Measurements from ENCODE around the gene PDIA3. TPM values are rescaled to one million over a fixed set of nuclear protein-coding genes. Genes with fewer than 3 reads are reported as not detected.
"Not testable (repeated sequence)": the region's sequence is repeated elsewhere in the genome, so short reads cannot be mapped to it uniquely, and the experiment has no call there.

Gene PDIA3
- total RNA-seq, 1 donor from 2014 or later, result 299 TPM

DNA sequence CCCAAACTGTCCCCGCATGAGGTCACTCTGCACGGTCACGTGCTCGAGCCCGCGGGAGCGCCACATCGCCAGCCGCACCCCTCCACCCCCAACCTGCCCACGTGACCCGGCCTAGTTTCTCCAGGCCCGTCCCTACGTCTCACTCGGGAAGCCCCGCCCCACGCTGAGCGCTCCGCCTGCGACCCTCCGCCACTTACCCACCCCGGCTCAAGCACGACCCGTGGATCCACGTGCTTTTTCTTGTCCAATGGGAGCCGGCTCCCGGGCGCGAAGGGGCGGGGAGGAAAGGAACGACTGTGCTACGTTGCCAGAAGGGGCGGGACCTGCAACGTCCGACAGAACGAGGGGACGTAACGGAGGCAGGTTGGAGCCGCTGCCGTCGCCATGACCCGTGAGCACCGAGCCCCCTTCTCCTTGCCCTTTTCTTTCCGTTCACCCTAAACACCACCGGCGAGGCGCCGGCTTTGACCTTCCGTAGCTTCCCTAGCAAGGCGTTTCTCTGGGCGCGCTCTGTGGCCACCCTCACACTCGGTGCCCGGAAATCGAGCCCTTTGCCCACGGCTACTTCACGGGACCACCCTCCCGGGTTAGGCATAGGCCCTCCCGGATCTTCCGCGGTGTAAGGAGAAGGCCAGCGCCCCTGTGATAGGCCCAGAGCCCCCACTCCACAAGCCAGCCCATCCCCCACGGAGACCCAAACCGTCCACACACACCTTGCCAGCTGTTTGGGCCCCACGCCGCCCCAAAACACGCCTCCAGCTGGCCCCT, 45.9 kb downstream of the PDIA3 start, which contains the start of gene SERF2:
TSS of gene SERF2 (plus strand) at position 328 of the 768 bp plus-strand sequence. CDS start at position 385, 57 bp downstream.
- peak; percentile 99 for DNase-seq (ENCODE audit: low spot score)
- intact Hi-C loops (cut with micrococcal nuclease), result loop anchor here (1.0 kb wide), 5 partner anchors 8 to 635 kb away; partner anchors contain the start of genes CTDSPL2, ELL3, HYPK and MFAP1
- Mint-ChIP-seq H3K27me3 (ENCODE audit: insufficient read depth) (no peaks in the 10 kb centered on the region), H3K36me3 (ENCODE audit: low read depth) (peaks cover 41% of the 10 kb centered on the region), H3K9me3 (no peaks in the 10 kb centered on the region), H3K4me1 (ENCODE audit: low read depth) (peaks cover 43% of the 10 kb centered on the region), H3K4me3 (peak within 1 kb of the TSS; percentile 97), H3K27ac (peak within 1 kb of the TSS; percentile 94)

DNA sequence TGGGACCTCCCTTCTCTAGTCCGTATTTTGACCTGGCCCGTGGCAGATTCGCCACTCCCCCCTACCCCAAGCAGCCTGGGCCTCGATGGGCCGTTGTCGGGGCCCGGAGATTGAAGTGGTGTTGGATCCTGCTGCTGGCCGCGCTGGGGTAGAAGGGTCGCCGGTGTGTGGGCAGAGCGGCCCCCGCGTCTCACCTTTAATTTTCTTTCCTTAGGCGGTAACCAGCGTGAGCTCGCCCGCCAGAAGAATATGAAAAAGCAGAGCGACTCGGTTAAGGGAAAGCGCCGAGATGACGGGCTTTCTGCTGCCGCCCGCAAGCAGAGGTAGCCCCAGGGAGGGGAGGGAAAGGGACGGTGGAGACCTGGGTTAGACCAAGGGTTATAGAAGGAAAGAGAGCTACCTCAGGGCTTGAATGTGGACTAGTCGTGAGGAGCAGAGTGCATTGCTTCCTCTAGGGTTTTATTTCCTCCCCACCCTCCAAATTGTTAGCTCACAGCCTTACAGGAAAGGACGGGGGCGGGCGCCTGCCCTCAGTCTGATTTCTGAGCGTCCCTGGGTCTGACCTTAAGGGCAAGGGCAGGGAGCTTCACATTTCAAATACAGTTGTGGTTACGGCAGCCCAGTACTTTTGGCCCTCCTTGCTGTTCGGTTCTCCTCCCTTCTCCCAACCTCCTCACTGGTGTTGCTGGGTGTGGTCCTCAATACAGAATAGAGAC, 46.7 kb downstream of the PDIA3 start:
- peak; percentile 23 for DNase-seq (ENCODE audit: low spot score)
- peaks cover 41% of the 10 kb centered on the region for H3K36me3 Mint-ChIP-seq (ENCODE audit: low read depth)
- H3K4me3 Mint-ChIP-seq, result peak overlapping the region; percentile 97
- no peaks in the 10 kb centered on the region for H3K9me3 Mint-ChIP-seq
- no peaks in the 10 kb centered on the region for H3K27me3 Mint-ChIP-seq (ENCODE audit: insufficient read depth)
- intact Hi-C loops (cut with micrococcal nuclease), result loop anchor here (1.0 kb wide), 5 partner anchors 7 to 634 kb away; partner anchors contain the start of genes CTDSPL2, ELL3, HYPK and MFAP1
- H3K4me1 Mint-ChIP-seq (ENCODE audit: low read depth), result peaks cover 47% of the 10 kb centered on the region
- peak overlapping the region; percentile 94 for H3K27ac Mint-ChIP-seq

DNA sequence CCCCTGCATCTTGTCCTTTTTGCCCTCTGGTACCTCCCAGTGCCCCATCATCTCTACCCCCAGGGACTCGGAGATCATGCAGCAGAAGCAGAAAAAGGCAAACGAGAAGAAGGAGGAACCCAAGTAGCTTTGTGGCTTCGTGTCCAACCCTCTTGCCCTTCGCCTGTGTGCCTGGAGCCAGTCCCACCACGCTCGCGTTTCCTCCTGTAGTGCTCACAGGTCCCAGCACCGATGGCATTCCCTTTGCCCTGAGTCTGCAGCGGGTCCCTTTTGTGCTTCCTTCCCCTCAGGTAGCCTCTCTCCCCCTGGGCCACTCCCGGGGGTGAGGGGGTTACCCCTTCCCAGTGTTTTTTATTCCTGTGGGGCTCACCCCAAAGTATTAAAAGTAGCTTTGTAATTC, 47.4 kb downstream of the PDIA3 start:
- peak overlapping the region; percentile 94 for H3K27ac Mint-ChIP-seq
- DNase-seq (ENCODE audit: low spot score), result no peak
- intact Hi-C loops (cut with micrococcal nuclease), result no loop called here
- H3K9me3 Mint-ChIP-seq, result no peaks in the 10 kb centered on the region
- no peaks in the 10 kb centered on the region for H3K27me3 Mint-ChIP-seq (ENCODE audit: insufficient read depth)
- H3K36me3 Mint-ChIP-seq (ENCODE audit: low read depth), result peaks cover 46% of the 10 kb centered on the region
- peak overlapping the region; percentile 97 for H3K4me3 Mint-ChIP-seq
- peaks cover 54% of the 10 kb centered on the region for H3K4me1 Mint-ChIP-seq (ENCODE audit: low read depth)

DNA sequence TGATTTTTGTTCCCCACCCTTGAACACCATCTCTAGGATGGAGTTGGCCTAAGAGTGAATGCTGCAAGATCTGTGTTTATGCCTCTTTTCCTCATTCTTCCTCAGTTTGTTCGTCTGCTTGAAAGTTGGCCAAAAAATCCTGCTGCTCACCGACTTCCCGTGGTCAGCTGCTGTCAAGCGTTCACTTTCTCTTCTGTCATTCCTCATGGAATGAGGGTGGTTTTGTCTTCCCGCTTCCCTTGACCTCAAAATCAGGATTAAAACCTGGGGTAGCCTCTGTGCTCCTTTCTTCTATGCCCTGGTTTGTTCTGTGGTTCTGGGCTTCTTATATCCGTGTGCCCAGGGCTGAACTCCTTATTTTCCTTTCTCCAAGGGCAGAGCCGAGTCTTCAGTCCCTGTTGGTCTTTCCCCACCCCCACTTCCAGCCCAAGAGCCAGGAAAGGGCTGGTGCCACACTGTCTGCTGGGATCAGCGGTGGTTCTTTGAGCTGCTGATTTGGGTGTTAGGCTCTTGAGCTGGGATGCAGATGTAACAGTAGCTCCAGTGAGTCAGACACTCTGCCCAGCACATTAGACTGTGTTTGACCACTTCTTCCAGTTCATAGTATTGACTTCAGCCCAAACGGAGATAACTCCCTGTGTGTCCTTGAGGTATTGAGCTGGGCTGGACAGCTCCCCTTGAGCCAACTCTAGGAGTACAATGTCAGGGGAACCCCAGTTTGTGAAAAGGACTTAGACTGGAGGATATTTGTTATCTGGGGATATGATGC, 48.2 kb downstream of the PDIA3 start:
- peak overlapping the region; percentile 97 for H3K4me3 Mint-ChIP-seq
- peaks cover 62% of the 10 kb centered on the region for H3K4me1 Mint-ChIP-seq (ENCODE audit: low read depth)
- intact Hi-C loops (cut with micrococcal nuclease), result no loop called here
- no peaks in the 10 kb centered on the region for H3K27me3 Mint-ChIP-seq (ENCODE audit: insufficient read depth)
- H3K36me3 Mint-ChIP-seq (ENCODE audit: low read depth), result peaks cover 53% of the 10 kb centered on the region
- peak overlapping the region; percentile 52 for H3K27ac Mint-ChIP-seq
- no peaks in the 10 kb centered on the region for H3K9me3 Mint-ChIP-seq
- DNase-seq (ENCODE audit: low spot score), result no peak

DNA sequence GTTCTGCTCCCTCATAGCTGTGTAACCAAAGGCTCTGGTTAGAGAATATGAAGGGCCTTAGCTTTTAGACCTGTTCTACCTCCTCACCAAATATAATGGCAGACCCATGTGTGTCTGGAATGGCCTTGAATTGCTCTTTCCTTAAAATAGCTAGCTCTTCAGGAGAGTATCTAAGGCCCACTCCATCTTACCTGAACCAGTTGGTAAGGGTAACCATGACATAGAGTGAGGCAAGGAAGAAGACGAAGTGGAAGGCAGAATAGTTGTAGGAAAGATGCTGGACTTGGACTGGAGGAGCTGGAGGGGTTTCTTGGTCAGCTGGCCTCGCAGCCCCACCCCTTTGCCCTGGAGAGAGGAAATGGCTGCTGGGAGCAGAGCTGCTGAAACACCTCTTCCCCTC, 49.0 kb downstream of the PDIA3 start:
- H3K36me3 Mint-ChIP-seq (ENCODE audit: low read depth), result peaks cover 61% of the 10 kb centered on the region
- H3K27me3 Mint-ChIP-seq (ENCODE audit: insufficient read depth), result no peaks in the 10 kb centered on the region

DNA sequence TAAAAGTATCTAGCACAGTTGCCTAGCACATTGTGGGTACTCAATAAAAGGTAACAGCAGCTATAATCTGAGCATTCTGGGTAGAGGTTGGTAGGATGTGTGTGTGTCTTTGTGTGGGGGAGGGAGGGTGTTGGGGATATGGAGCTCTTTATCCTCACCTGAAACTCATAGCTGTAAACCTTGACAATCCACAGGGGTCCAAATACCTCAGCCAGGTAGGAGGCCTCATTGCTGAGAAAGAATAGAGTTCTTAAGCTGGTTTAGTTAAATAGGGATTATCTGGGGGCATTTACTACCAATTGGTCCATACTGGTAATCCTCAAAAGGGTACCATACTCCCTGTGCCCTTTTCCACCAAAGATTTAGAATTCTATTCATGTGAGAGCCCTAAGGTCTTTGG, 49.8 kb downstream of the PDIA3 start:
- DNase-seq (ENCODE audit: low spot score), result no peak
- Mint-ChIP-seq H3K9me3 (no peaks in the 10 kb centered on the region), H3K27ac (no peak overlapping the region), H3K27me3 (ENCODE audit: insufficient read depth) (no peaks in the 10 kb centered on the region), H3K4me1 (ENCODE audit: low read depth) (peaks cover 74% of the 10 kb centered on the region), H3K36me3 (ENCODE audit: low read depth) (peaks cover 67% of the 10 kb centered on the region), H3K4me3 (no peak overlapping the region)
- intact Hi-C loops (cut with micrococcal nuclease), result no loop called here

More for the DNA sequence above, 49.0 kb downstream of the PDIA3 start:
- no peak for DNase-seq (ENCODE audit: low spot score)
- peak overlapping the region; percentile 18 for H3K27ac Mint-ChIP-seq
- intact Hi-C loops (cut with micrococcal nuclease), result no loop called here
- H3K9me3 Mint-ChIP-seq, result no peaks in the 10 kb centered on the region
- H3K4me3 Mint-ChIP-seq, result peak overlapping the region; percentile 97
- H3K4me1 Mint-ChIP-seq (ENCODE audit: low read depth), result peaks cover 70% of the 10 kb centered on the region

DNA sequence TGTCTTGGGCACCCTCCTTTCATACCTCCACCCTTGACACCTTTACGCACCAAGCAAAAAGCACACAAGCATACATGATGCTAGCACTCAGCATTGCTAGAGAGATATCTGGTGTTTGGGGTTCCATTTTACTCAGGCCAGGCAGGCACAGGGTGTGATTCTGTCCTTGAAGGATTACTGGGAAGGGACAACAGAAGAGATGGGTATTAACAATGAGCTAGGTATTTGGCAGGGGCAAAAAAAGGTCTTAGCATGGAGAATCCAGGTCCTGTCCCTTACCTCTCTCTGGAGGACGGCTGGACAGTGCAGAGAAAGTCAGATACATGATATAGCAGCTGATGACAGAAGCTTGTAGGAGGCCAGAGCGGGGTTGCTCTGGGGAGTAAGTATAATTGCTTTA, 50.3 kb downstream of the PDIA3 start:
- H3K9me3 Mint-ChIP-seq, result no peaks in the 10 kb centered on the region
- H3K27ac Mint-ChIP-seq, result peak overlapping the region; percentile 40
- H3K36me3 Mint-ChIP-seq (ENCODE audit: low read depth), result peaks cover 73% of the 10 kb centered on the region
- no peaks in the 10 kb centered on the region for H3K27me3 Mint-ChIP-seq (ENCODE audit: insufficient read depth)
- intact Hi-C loops (cut with micrococcal nuclease), result no loop called here
- H3K4me1 Mint-ChIP-seq (ENCODE audit: low read depth), result peaks cover 77% of the 10 kb centered on the region
- H3K4me3 Mint-ChIP-seq, result no peak overlapping the region
- DNase-seq (ENCODE audit: low spot score), result no peak

DNA sequence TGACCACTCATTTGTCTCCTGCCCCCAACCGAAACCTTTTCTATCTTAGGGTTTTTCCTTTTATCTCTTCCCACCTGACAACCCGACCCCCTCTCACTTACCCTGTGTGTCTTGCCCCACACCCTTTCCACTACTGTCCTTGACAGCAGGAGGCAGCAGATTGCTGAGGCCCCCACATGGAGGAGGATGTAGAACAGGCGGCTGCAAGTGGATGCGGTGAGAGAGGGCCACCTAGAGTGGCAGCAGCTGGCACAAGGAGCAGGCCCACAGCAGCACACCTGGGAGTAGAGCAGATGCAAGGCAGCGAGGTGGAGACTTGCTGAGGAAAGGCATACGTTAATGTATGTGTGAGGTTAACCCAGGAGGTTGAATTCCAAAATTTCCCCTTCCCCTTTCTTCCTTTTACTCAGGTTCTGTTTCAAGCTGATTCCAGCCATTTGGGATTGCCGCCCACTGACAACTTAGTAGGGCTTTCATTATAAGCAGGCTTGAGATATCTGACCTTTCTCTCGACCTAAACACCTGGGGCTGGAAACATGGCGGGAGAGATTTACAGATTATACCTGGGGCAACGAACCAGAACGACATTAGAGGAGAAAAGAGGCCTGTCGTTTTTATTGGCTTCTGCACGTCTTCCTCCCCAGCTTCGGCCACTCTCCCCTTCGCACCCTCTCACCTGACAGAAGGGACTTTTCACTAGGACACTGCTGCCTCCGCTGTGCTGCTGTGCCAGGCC, 53.1 kb downstream of the PDIA3 start:
- Mint-ChIP-seq H3K4me3 (peak overlapping the region; percentile 99), H3K27ac (peak overlapping the region; percentile 75), H3K4me1 (ENCODE audit: low read depth) (peaks cover 67% of the 10 kb centered on the region), H3K9me3 (no peaks in the 10 kb centered on the region), H3K36me3 (ENCODE audit: low read depth) (peaks cover 61% of the 10 kb centered on the region), H3K27me3 (ENCODE audit: insufficient read depth) (no peaks in the 10 kb centered on the region)
- intact Hi-C loops (cut with micrococcal nuclease), result no loop called here
- DNase-seq (ENCODE audit: low spot score), result no peak

DNA sequence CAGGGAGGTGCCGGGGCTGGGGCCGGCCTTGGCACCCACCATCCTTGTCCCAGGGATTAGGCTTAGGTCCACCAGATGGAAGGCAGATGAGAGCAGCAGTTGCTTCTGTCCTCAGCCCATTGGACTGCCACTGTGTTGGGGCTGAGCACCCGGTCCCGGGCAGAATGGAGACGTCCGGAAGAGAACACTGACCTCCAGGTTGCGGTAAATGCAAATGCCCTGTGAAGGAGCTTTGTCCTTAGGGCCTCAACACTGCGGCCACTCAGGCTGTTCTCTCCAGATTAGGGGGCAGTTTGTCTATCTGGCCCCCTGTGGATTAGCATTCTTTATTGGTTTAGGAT, 53.7 kb downstream of the PDIA3 start, which contains the start of gene SERINC4:
TSS of gene SERINC4 (minus strand) at position 276 of the 341 bp plus-strand sequence. CDS start at position 42, 234 bp downstream.
- no peaks in the 10 kb centered on the region for H3K27me3 Mint-ChIP-seq (ENCODE audit: insufficient read depth)
- peak within 1 kb of the TSS; percentile 99 for H3K4me3 Mint-ChIP-seq
- peak within 1 kb of the TSS; percentile 94 for H3K27ac Mint-ChIP-seq
- intact Hi-C loops (cut with micrococcal nuclease), result loop anchor here (1.0 to 2.0 kb wide), 3 partner anchors 8 to 49 kb away; partner anchors contain the start of genes MFAP1 and SERF2
- H3K4me1 Mint-ChIP-seq (ENCODE audit: low read depth), result peaks cover 62% of the 10 kb centered on the region
- no peaks in the 10 kb centered on the region for H3K9me3 Mint-ChIP-seq
- DNase-seq (ENCODE audit: low spot score), result no peak
- peaks cover 58% of the 10 kb centered on the region for H3K36me3 Mint-ChIP-seq (ENCODE audit: low read depth)

DNA sequence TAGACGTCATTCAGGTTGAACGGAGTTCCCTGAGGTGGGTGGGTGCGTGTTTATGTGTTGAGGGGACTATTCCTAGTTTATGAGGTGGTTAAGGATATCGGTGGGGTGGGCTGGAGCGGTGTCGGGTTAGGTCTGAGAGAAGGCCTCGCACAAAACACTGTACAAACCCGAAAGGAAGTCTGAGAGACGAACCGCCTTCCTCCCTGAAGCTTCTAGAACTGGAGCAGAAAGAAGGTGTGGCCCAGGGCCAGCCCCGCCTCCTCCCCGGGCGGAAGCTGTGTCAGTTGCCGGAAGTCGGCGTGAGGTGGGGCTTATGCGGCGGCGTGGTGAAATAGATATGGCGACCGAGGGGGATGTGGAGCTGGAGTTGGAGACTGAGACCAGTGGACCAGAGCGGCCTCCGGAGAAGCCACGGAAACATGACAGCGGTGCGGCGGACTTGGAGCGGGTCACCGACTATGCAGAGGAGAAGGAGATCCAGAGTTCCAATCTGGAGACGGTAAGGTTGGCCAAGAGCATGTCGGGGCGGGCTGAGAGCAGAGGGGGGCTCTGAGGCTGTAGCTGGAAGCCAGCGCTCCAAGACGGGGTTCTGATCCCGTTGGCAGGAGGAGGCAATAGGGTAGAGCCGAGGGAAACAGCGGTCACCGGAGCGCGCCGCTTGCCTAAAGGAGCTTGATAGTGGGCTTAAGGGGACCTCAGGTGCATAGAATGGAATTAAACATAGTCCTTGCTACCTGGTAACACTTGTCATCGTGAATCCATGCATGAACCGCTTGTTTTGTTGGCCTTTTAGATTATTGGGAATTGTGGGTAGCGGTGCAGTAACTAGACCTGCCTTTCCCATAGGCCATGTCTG, 54.3 kb downstream of the PDIA3 start, which contains the start of gene HYPK:
TSS of gene HYPK (plus strand) at position 314 of the 856 bp plus-strand sequence. CDS start at position 338, 24 bp downstream.
- peak within 1 kb of the TSS; percentile 99 for H3K4me3 Mint-ChIP-seq
- H3K27ac Mint-ChIP-seq, result peak within 1 kb of the TSS; percentile 94
- peak; percentile 89 for DNase-seq (ENCODE audit: low spot score)
- peaks cover 56% of the 10 kb centered on the region for H3K4me1 Mint-ChIP-seq (ENCODE audit: low read depth)
- H3K36me3 Mint-ChIP-seq (ENCODE audit: low read depth), result peaks cover 57% of the 10 kb centered on the region
- no peaks in the 10 kb centered on the region for H3K27me3 Mint-ChIP-seq (ENCODE audit: insufficient read depth)
- intact Hi-C loops (cut with micrococcal nuclease), result loop anchor here (1.0 to 2.0 kb wide), 3 partner anchors 8 to 50 kb away; partner anchors contain the start of genes MFAP1 and SERF2
- H3K9me3 Mint-ChIP-seq, result no peaks in the 10 kb centered on the region

DNA sequence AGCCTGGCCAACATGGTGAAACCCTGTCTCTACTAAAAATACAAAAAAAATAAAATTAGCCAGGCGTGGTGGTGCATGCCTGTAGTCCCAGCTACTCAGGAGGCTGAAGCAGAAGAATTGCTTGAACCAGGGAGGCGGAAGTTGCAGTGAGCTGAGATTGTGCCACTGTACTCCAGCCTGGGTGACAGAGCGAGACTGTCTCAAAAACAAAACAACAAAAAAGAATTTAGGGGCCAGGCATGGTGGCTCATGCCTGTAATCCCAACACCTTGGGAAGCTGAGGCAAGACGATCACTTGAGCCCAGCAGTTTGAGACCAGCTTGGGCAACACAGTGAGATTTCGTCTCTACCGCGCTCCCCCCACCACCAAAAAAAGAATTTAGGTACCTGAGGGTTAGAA, 56.4 kb downstream of the PDIA3 start:
- H3K27ac Mint-ChIP-seq, result not testable (repeated sequence)
- H3K4me1 Mint-ChIP-seq (ENCODE audit: low read depth), result peaks cover 39% of the 10 kb centered on the region
- peaks cover 60% of the 10 kb centered on the region for H3K36me3 Mint-ChIP-seq (ENCODE audit: low read depth)

More for the DNA sequence above, 56.4 kb downstream of the PDIA3 start:
- H3K9me3 Mint-ChIP-seq; H3K4me3 Mint-ChIP-seq; intact Hi-C loops (cut with micrococcal nuclease); DNase-seq (ENCODE audit: low spot score); H3K27me3 Mint-ChIP-seq (ENCODE audit: insufficient read depth): not testable (repeated sequence)
